ENCODE data around the gene POLR2J2.
"Not testable (repeated sequence)": the region's sequence is repeated elsewhere in the genome, so short reads cannot be mapped to it uniquely, and the experiment has no call there.

POLR2J2 gene

GRCh38 chr7:102671166-102671955 lies at the start of gene POLR2J2:
Gene POLR2J2, minus strand, starts transcription at chr7:102671663. Its CDS starts 62 bp downstream, at chr7:102671601.
- in situ Hi-C loops (cut with MboI; ENCODE audit: low pct_unique_long_range_greater_than_20kb, low sequenced_read_pairs); DNase-seq: not testable (repeated sequence)

DNA sequence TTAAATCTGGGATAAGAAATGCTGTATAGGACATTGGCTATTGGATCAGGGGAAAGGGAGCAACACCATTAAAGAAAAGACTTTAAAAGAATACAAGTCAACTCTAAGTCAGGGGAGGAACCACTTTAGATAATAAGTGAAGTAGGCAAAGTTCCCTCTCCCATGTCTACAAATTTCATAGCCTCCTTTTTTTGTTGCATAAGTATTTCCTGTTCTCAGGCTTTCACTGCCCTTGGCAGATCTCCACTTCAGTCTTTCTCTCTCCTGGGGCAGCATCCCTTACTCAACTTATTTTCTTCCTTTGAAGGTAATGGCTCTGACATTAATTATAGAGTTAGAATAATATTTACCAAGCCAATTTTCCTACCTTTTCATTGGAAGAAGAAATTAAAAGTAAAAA lies 47.0 kb upstream of the POLR2J2 start:
- peak; percentile 7 for DNase-seq
- in situ Hi-C loops (cut with MboI; ENCODE audit: low pct_unique_long_range_greater_than_20kb, low sequenced_read_pairs), result not testable (repeated sequence)

DNA sequence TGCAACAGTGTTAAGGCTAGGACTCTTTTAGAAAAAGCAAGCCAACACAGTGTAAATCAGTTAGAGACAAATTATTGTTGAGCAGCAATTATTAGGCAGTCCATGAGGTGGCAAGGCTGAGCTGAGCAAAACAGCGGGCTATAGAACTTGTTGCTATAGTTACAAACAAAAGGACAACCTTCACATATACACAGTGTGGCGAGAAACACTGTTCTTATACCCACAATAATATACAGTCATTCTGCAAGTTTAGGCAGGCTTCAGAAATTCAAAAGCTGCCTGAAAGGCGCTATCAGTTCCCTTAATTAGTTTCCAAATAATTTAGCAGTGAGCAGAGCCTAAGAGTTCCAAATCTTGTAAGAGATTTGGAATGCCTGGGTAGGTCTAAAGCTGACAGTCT lies 44.3 kb upstream of the POLR2J2 start:
- in situ Hi-C loops (cut with MboI; ENCODE audit: low pct_unique_long_range_greater_than_20kb, low sequenced_read_pairs), result not testable (repeated sequence)
- DNase-seq, result peak; percentile 1

DNA sequence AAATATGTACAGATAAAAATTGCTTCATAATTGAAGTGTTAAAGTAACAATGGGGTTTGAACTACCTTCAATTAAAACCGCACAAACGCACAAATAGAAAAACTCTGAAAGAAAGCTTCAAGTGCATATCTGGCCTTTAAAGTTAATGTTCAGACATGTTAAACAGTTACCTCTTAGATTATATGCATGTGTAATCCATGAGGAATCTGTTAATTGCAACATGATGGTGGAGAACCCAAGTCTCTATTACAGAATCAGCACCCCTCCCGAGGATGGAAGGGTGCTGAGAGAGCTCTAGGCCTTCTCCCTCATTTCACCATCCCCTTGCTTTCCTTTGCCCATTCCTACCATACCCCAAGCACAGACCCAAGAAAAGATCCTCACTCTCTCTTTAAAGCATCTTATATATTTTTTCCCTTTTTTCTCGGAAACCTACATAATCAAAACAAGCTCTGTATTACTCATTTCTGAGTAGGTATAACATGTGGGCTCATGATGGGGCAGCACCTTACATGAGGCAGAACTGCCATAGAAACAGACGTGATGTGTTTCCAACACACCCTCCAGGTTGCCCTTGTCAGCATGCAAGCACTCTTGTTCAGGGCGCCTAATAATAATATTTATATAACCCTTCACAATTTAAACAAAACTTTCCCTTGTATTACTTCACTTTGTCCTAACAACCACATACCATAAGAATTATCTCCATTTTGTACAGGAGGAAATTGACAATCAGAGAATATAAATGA lies 43.5 kb upstream of the POLR2J2 start:
- DNase-seq; in situ Hi-C loops (cut with MboI; ENCODE audit: low pct_unique_long_range_greater_than_20kb, low sequenced_read_pairs): not testable (repeated sequence)

DNA sequence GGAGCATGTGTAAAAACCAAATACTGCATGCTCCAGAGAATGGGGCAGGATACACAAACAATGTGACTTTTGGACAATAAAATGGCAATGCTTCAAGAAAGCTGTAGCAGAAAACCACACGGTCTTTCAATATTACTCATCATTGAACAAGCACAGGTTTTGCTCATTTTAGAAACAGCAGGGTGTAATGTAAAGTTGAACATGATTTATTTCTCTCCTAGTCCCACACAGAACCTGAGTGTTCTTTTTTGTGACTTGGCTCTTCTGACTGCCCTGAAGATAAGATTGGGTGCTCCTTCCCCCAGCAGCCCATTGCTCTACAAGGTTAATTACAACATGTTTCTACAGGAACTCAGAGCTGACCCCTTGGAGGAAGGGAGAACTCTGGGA lies 42.2 kb upstream of the POLR2J2 start:
- in situ Hi-C loops (cut with MboI; ENCODE audit: low pct_unique_long_range_greater_than_20kb, low sequenced_read_pairs); DNase-seq: not testable (repeated sequence)

GRCh38 chr7:102713011-102713690 lies 41.7 kb upstream of the POLR2J2 start:
- DNase-seq, result peak; percentile 8

GRCh38 chr7:102698962-102699750 lies 27.7 kb upstream of the POLR2J2 start:
- in situ Hi-C loops (cut with MboI; ENCODE audit: low pct_unique_long_range_greater_than_20kb, low sequenced_read_pairs); DNase-seq: not testable (repeated sequence)

More at GRCh38 chr7:102713011-102713690, 41.7 kb upstream of the POLR2J2 start:
- in situ Hi-C loops (cut with MboI; ENCODE audit: low pct_unique_long_range_greater_than_20kb, low sequenced_read_pairs), result not testable (repeated sequence)

GRCh38 chr7:102697642-102698512 lies 26.4 kb upstream of the POLR2J2 start:
- in situ Hi-C loops (cut with MboI; ENCODE audit: low pct_unique_long_range_greater_than_20kb, low sequenced_read_pairs); DNase-seq: not testable (repeated sequence)

GRCh38 chr7:102696009-102696408 lies 24.5 kb upstream of the POLR2J2 start:
- DNase-seq; in situ Hi-C loops (cut with MboI; ENCODE audit: low pct_unique_long_range_greater_than_20kb, low sequenced_read_pairs): not testable (repeated sequence)

DNA sequence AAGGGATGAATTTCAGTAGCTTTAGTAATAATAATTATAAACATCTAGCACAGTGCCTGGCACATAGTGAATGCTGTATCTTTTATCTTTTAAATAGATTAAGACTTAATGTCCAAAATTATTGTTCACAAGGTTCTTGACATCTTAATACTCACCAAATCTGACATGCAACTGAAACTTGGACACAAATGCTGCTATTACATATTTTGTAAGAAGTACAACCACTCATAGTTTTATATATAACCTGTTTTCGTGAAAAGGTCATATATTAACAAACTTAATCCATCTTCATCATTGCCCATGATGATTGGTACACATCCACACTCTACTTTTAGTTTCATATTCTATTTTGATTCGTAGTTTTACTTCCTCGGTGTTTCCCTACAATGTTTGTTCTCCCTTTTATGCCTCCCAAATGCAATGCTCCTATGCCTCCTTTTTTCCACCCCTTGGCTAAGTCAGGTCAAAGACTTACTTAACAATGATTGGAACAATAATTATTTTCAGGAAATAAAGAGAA lies 23.6 kb upstream of the POLR2J2 start:
- in situ Hi-C loops (cut with MboI; ENCODE audit: low pct_unique_long_range_greater_than_20kb, low sequenced_read_pairs); DNase-seq: not testable (repeated sequence)

DNA sequence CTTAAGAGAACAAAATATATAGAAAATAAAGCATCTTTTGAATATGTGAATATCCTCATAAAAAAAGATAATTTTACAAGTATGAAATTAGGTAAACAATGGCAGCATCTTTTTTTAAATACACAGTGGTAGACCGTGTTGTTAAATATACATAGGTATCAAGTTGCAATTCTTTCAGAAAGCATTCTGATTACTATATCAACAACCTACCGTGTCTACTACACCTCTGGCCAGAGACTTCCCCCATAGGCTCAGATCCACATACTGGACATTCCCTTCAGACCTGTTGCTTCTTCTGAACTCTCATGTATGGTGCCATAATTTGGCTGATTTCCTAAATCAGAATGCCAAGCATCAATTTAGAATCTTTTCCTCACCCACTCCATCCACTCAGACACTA lies 22.5 kb upstream of the POLR2J2 start:
- in situ Hi-C loops (cut with MboI; ENCODE audit: low pct_unique_long_range_greater_than_20kb, low sequenced_read_pairs); DNase-seq: not testable (repeated sequence)

DNA sequence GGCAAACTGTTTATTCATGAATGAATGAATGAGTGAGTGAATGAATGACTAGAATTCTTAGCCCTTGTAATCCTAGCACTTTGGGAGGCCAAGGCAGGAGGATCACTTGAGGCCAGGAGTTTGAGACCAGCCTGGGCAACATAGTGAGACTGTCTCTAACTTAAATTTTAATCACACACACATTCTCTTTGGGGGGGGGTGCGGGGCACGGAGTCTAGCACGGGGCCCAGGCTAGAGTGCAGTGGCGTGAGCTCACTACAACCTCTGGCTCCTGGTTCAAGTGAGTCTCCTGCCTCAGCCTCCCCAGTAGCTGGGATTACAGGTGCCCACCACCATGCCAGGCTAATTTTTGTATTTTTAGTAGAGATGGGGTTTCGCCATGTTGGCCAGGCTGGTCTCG lies 19.1 kb upstream of the POLR2J2 start:
- in situ Hi-C loops (cut with MboI; ENCODE audit: low pct_unique_long_range_greater_than_20kb, low sequenced_read_pairs); DNase-seq: not testable (repeated sequence)

- in situ Hi-C loops (cut with MboI; ENCODE audit: low pct_unique_long_range_greater_than_20kb, low sequenced_read_pairs); DNase-seq: not testable (repeated sequence)
Measured at GRCh38 chr7:102689436-102690282, 18.2 kb upstream of the POLR2J2 start.

GRCh38 chr7:102688299-102689036 lies 17.0 kb upstream of the POLR2J2 start:
- in situ Hi-C loops (cut with MboI; ENCODE audit: low pct_unique_long_range_greater_than_20kb, low sequenced_read_pairs); DNase-seq: not testable (repeated sequence)

DNA sequence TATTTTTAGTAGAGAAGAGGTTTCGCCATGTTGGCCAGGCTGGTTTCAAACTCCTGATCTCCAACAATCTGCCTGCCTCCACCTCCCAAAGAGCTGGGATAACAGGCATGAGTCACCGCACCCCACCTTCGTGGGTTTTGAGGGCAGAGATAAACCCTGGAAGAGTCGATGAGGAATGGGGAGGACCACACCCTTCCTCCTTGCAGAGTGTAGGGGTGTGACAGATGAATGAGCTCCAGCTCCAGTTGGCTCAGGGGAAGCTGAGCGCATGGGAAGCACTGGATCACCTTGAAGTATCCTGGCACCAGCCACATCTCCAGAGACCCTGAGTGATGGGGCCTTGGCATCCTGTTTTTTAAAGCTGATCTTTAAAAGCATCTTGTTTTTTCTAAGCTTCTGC lies 11.1 kb upstream of the POLR2J2 start:
- in situ Hi-C loops (cut with MboI; ENCODE audit: low pct_unique_long_range_greater_than_20kb, low sequenced_read_pairs), result not testable (repeated sequence)

GRCh38 chr7:102680780-102681179 lies 9.3 kb upstream of the POLR2J2 start:
- DNase-seq; in situ Hi-C loops (cut with MboI; ENCODE audit: low pct_unique_long_range_greater_than_20kb, low sequenced_read_pairs): not testable (repeated sequence)

More for the DNA sequence above, 11.1 kb upstream of the POLR2J2 start:
- DNase-seq, result not testable (repeated sequence)

Measured in KBM-7 (cell line).